CD14-positive monocyte (primary cell): ENCODE measurements around the gene MORN1. TPM values are rescaled to one million over a fixed set of nuclear protein-coding genes. Genes with fewer than 3 reads are reported as not detected.

Source experiments
- DNase-seq, 3 donors: peaks; one replicate each; pipeline ENCODE4 v3.0.0-alpha.2; 2011 to 2022
- H2AFZ ChIP-seq: 2 replicates; pipeline ENCODE4 v1.6.0; 2012; ENCODE audit warnings: mild to moderate bottlenecking, low read depth, low read length, inconsistent platforms; ENCODE audit not compliant: insufficient read depth, poor library complexity, severe bottlenecking
- H3K27ac ChIP-seq, 2 donors: 1 replicate in 1 of 2; 2 replicates in 1 of 2; pipeline ENCODE4 v1.5.1; 2012 to 2013; ENCODE audit warnings: low read length in 2 of 2, control low read depth in 1 of 2, inconsistent platforms in 1 of 2, low read depth in 1 of 2, mild to moderate bottlenecking in 1 of 2
- H3K27me3 ChIP-seq, 2 donors: one replicate each; pipeline versions ENCODE4 v1.6.0 to v1.6.1; 2011 to 2013; ENCODE audit warnings: low read length in 2 of 2; ENCODE audit not compliant: control insufficient read depth in 2 of 2, insufficient read depth in 2 of 2
- H3K36me3 ChIP-seq, 2 donors: replicated peaks in 1 of 2; 1 replicate in 1 of 2; 2 replicates in 1 of 2; pipeline versions ENCODE4 v1.5.1 to v1.6.1; 2012 to 2013; ENCODE audit warnings: low read length in 2 of 2, control low read depth in 1 of 2, inconsistent platforms in 1 of 2, mild to moderate bottlenecking in 1 of 2; ENCODE audit not compliant: insufficient read depth in 2 of 2, control insufficient read depth in 1 of 2
- H3K4me1 ChIP-seq, 2 donors: 1 replicate in 1 of 2; 2 replicates in 1 of 2; pipeline versions ENCODE4 v1.5.1 to v1.6.1; 2012 to 2013; ENCODE audit warnings: low read length in 2 of 2, control low read depth in 1 of 2, inconsistent platforms in 1 of 2, mild to moderate bottlenecking in 1 of 2, moderate library complexity in 1 of 2; ENCODE audit not compliant: insufficient read depth in 2 of 2, control insufficient read depth in 1 of 2
- H3K4me2 ChIP-seq: replicated peaks from 2 replicates; pipeline ENCODE3; 2012; ENCODE audit warnings: low read length, moderate library complexity, mild to moderate bottlenecking; ENCODE audit not compliant: poor library complexity, severe bottlenecking; ENCODE audit errors: extremely low read depth
- H3K4me3 ChIP-seq, 3 experiments: fragments of 200-600 bp in 1 of 3; sonication (generic) in 1 of 3; replicated peaks in 1 of 3; 1 replicate in 2 of 3; 2 replicates in 1 of 3; pipeline ENCODE4 v1.5.1; 2011 to 2013; ENCODE audit warnings: low read length in 3 of 3, mild to moderate bottlenecking in 3 of 3, control low read depth in 2 of 3, low read depth in 2 of 3, inconsistent platforms in 1 of 3, moderate library complexity in 1 of 3
- H3K79me2 ChIP-seq: 2 replicates; pipeline ENCODE4 v1.6.0; 2012; ENCODE audit warnings: mild to moderate bottlenecking, control low read depth, inconsistent platforms, low read length, moderate library complexity; ENCODE audit not compliant: insufficient read depth
- H3K9ac ChIP-seq: 2 replicates; pipeline ENCODE4 v1.6.0; 2017; ENCODE audit warnings: low read length, mild to moderate bottlenecking; ENCODE audit not compliant: insufficient read depth, poor library complexity, severe bottlenecking
- H3K9me3 ChIP-seq, 2 donors: replicated peaks in 1 of 2; 1 replicate in 1 of 2; 2 replicates in 1 of 2; pipeline versions ENCODE4 v1.5.1 to v1.6.1; 2012 to 2013; ENCODE audit warnings: low read length in 2 of 2, control low read depth in 1 of 2; ENCODE audit not compliant: control insufficient read depth in 1 of 2, insufficient read depth in 1 of 2
- H4K20me1 ChIP-seq: 2 replicates; pipeline ENCODE4 v1.6.0; 2012; ENCODE audit warnings: mild to moderate bottlenecking, low read length, control low read depth, moderate library complexity; ENCODE audit not compliant: insufficient read depth
- H3K27ac Mint-ChIP-seq, 7 donors: one replicate each; pipeline ENCODE4 v1.8.0; 2020; ENCODE audit warnings: mild to moderate bottlenecking in 7 of 7, mixed read lengths in 7 of 7, moderate library complexity in 6 of 7, inconsistent platforms in 2 of 7
- H3K27me3 Mint-ChIP-seq, 3 donors: one replicate each; pipeline ENCODE4 v1.8.0; 2021 to 2022; ENCODE audit warnings: low read depth in 3 of 3, mild to moderate bottlenecking in 3 of 3, mixed read lengths in 3 of 3, moderate library complexity in 3 of 3, inconsistent platforms in 1 of 3
- H3K36me3 Mint-ChIP-seq, 2 donors: one replicate each; pipeline ENCODE4 v1.8.0; 2020; ENCODE audit warnings: mixed read lengths in 2 of 2, inconsistent platforms in 1 of 2, mild to moderate bottlenecking in 1 of 2
- H3K4me1 Mint-ChIP-seq: one replicate; pipeline ENCODE4 v1.8.0; 2020; ENCODE audit warnings: mild to moderate bottlenecking, mixed read lengths
- H3K4me3 Mint-ChIP-seq, 2 donors: one replicate each; pipeline ENCODE4 v1.8.0; 2020; ENCODE audit warnings: mild to moderate bottlenecking in 2 of 2, mixed read lengths in 2 of 2, moderate library complexity in 1 of 2
- H3K9me3 Mint-ChIP-seq, 7 donors: one replicate each; pipeline ENCODE4 v1.8.0; 2020 to 2022; ENCODE audit warnings: mixed read lengths in 7 of 7, mild to moderate bottlenecking in 6 of 7, moderate library complexity in 6 of 7, inconsistent platforms in 2 of 7
- WGBS: methylation state at CpG from one replicate; pipeline ENCODE4 v1.1.5; 2013; ENCODE audit warnings: missing lambda C conversion rate; ENCODE audit not compliant: insufficient coverage; 5-methylcytosine and 5-hydroxymethylcytosine counted together
- intact Hi-C, 2 donors: fragments of 100-400 bp; cut with micrococcal nuclease; formaldehyde crosslinking; loops; one replicate each; pipeline versions ENCODE4 v1.15.0 to v1.15.1; 2023
- polyA plus RNA-seq, 3 donors: library from polyadenylated mRNA; depleted of rRNA in 1 of 3; unstranded in 2 of 3; stranded (reverse) in 1 of 3; fragments of 300-500 nt in 2 of 3; fragments of >200 nt in 1 of 3; fragmentation: Illumina TruSeq in 2 of 3; gene quantifications; 1 replicate in 2 of 3; 2 replicates in 1 of 3; pipeline ENCODE4 v1.2.3, GENCODE V29; 2012 to 2021
- TF ChIP-seq, protein P1 (sequence below): fragments of 200-600 bp; IDR thresholded peaks from one replicate; pipeline ENCODE4 v1.8.0; 2022; ENCODE audit warnings: antibody characterized with exemption, mild to moderate bottlenecking

Gene MORN1
- polyA plus RNA-seq, 3 donors: 1.5 to 3.0 (median 1.7) TPM

DNA sequence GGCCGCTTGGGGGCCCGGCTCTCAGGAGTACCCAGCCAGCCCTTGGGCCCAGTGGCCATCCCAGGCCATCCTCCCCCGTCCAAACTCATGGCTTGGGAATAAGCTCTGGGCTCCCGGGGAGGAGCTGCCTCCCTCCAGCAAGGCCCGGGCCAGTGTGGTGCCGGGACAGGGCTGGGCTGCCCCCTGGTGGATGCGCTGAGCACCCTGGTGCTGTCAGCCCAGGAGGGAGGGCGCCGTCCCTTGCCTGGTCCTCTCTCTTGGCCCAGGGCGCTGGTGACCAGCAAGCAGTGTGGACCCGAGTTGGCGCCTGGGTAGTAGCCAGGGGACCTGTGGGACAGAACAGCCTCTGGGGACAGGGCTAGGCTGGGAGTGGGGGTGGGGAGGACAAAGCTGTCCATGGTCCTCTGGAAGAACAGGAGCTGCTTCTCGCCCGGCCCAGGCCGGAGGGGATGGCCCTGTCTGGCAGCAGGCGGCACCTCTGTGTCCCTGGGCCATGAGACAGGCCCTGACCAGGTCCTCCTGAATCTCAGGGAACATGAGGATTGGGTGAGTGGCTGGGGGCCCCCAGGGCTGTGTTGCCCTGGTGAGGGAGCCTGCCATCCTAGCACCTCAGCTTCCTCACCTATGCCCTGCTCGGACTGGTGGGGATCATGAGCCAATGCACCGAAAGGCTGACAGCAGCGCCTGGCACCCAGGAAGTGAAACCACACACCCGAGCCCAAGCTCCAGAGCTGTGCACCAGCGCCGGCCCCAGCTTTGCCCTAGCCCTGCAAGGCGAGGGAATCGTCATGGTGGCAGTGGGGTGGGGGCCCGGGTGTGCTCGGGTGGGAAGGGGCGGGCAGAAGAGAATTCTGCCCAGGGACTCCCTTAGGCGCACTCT is 9.4 kb downstream of the MORN1 start:
- Histone ChIP-seq H3K4me3 (no peak overlapping the region), H4K20me1 (no peaks in the 10 kb centered on the region), H3K9ac (no peak overlapping the region), H3K9me3 (no peaks in the 10 kb centered on the region), H3K4me2 (no peak overlapping the region), H3K36me3 (no peaks in the 10 kb centered on the region), H3K4me1 (peaks cover 4 to 6% of the 10 kb centered on the region in 2 donors), H3K27me3 (no peaks in the 10 kb centered on the region), H3K27ac (no peak overlapping the region), H3K79me2 (no peaks in the 10 kb centered on the region), H2AFZ (no peak overlapping the region)
- H3K9me3 Mint-ChIP-seq: peaks cover 0 to 6% (median 0%) of the 10 kb centered on the region in 7 donors
- WGBS: 40% methylated on average over 19 of the region's 28 CpGs
- H3K27me3 Mint-ChIP-seq: peaks cover 0 to 3% (median 0%) of the 10 kb centered on the region in 3 donors
- H3K4me3 Mint-ChIP-seq: no peak overlapping the region
- H3K27ac Mint-ChIP-seq: no peak overlapping the region
- H3K4me1 Mint-ChIP-seq: peaks cover 9% of the 10 kb centered on the region
- peak; percentile 64 to 71 (median 67) for DNase-seq
- intact Hi-C loops: loop anchor here (1.0 kb wide), 1 partner anchor 187 kb away; no protein-coding TSS in a partner anchor
- H3K36me3 Mint-ChIP-seq: no peaks in the 10 kb centered on the region
- TF ChIP-seq, protein P1, sequence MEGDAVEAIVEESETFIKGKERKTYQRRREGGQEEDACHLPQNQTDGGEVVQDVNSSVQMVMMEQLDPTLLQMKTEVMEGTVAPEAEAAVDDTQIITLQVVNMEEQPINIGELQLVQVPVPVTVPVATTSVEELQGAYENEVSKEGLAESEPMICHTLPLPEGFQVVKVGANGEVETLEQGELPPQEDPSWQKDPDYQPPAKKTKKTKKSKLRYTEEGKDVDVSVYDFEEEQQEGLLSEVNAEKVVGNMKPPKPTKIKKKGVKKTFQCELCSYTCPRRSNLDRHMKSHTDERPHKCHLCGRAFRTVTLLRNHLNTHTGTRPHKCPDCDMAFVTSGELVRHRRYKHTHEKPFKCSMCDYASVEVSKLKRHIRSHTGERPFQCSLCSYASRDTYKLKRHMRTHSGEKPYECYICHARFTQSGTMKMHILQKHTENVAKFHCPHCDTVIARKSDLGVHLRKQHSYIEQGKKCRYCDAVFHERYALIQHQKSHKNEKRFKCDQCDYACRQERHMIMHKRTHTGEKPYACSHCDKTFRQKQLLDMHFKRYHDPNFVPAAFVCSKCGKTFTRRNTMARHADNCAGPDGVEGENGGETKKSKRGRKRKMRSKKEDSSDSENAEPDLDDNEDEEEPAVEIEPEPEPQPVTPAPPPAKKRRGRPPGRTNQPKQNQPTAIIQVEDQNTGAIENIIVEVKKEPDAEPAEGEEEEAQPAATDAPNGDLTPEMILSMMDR: peak; percentile 85

DNA sequence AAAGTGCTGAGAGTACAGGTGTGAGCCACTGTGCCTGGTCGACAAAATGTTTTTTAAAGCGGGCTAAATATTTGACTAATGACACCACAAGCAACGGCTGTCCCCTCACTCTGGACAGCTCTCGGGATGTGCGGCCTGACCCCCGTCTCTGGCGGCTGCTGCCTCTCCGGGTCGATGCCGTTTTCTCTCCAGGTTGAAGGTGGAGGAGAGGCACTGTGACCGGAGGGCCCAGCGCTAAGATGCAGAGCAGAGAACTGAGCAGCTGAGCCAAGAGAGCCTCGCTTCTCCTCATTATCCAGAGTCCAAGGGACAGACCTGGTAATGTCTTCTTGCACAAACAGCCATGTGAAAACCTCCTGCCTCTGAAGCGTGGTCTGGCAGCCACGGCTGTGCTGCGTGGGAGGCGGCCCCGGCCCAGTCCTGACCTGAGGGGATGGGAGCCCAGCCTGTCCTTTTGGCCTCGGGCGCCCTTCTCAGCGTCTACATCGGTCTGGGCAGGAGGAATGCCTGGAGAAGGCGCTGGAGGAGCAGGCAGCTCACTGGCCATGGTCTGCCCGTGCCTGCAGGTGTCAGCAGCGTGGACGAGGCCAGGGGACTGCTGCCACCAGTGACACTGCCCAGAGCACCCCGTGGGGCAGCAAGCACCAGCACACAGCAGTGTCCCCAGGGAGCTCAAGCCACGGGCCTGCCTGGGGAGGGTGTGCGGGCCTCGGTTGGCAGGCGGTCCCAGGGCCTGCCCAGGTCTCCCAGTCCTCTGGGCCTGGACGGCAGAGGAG is 10.3 kb downstream of the MORN1 start:
- intact Hi-C loops: loop anchor here (1.0 kb wide), 1 partner anchor 186 kb away; no protein-coding TSS in a partner anchor
- Histone ChIP-seq H3K4me3 (no peak overlapping the region), H4K20me1 (no peaks in the 10 kb centered on the region), H2AFZ (no peak overlapping the region), H3K4me2 (no peak overlapping the region), H3K36me3 (no peaks in the 10 kb centered on the region), H3K27ac (no peak overlapping the region), H3K9ac (no peak overlapping the region), H3K9me3 (no peaks in the 10 kb centered on the region), H3K4me1 (peaks cover 4 to 6% of the 10 kb centered on the region in 2 donors), H3K27me3 (no peaks in the 10 kb centered on the region), H3K79me2 (no peaks in the 10 kb centered on the region)
- no peaks in the 10 kb centered on the region for H3K36me3 Mint-ChIP-seq
- H3K27me3 Mint-ChIP-seq: peaks cover 0 to 2% (median 0%) of the 10 kb centered on the region in 3 donors
- no peak overlapping the region for H3K27ac Mint-ChIP-seq
- H3K9me3 Mint-ChIP-seq: peaks cover 0 to 6% (median 0%) of the 10 kb centered on the region in 7 donors
- DNase-seq: no peak
- TF ChIP-seq, protein P1: no peak
- peaks cover 9% of the 10 kb centered on the region for H3K4me1 Mint-ChIP-seq
- H3K4me3 Mint-ChIP-seq: no peak overlapping the region
- 93% methylated on average over 28 of the region's 32 CpGs for WGBS
